Small intestine (tissue), 7 donors: Measurements from ENCODE around the gene FGR. TPM values are rescaled to one million over a fixed set of nuclear protein-coding genes. Genes with fewer than 3 reads are reported as not detected.
"Not testable (repeated sequence)": the region's sequence is repeated elsewhere in the genome, so short reads cannot be mapped to it uniquely, and the experiment has no call there.

Source experiments
- DNase-seq, 2 donors: peaks; one replicate each; pipeline versions ENCODE4 v3.0.0 to v3.0.0-alpha.2; 2013
- FAIRE-seq: peaks from 2 replicates; lab custom pipeline; 2012; peaks lifted over from hg19 to GRCh38; lab: Jason Lieb, UNC
- H3K27ac ChIP-seq, 3 donors: one replicate each; pipeline ENCODE4 v1.5.1; 2013; ENCODE audit warnings: low read length in 2 of 3, mild to moderate bottlenecking in 2 of 3, control low read depth in 1 of 3, inconsistent platforms in 1 of 3, low read depth in 1 of 3, moderate library complexity in 1 of 3
- H3K27me3 ChIP-seq, 3 donors: one replicate each; pipeline ENCODE4 v1.6.1; 2013; ENCODE audit warnings: low read length in 3 of 3, inconsistent platforms in 1 of 3; ENCODE audit not compliant: control insufficient read depth in 3 of 3, insufficient read depth in 3 of 3
- H3K36me3 ChIP-seq, 3 donors: one replicate each; pipeline ENCODE4 v1.6.1; 2013; ENCODE audit warnings: low read length in 3 of 3, inconsistent platforms in 1 of 3, low read depth in 1 of 3, mild to moderate bottlenecking in 1 of 3, moderate library complexity in 1 of 3; ENCODE audit not compliant: control insufficient read depth in 3 of 3, insufficient read depth in 2 of 3
- H3K4me1 ChIP-seq, 3 donors: one replicate each; pipeline ENCODE4 v1.6.1; 2013; ENCODE audit warnings: low read length in 2 of 3, inconsistent platforms in 1 of 3, low read depth in 1 of 3, mild to moderate bottlenecking in 1 of 3, moderate library complexity in 1 of 3; ENCODE audit not compliant: control insufficient read depth in 3 of 3, insufficient read depth in 2 of 3
- H3K4me3 ChIP-seq, 3 donors: one replicate each; pipeline ENCODE4 v1.5.1; 2013; ENCODE audit warnings: low read length in 3 of 3, control low read depth in 1 of 3, inconsistent platforms in 1 of 3, low read depth in 1 of 3, mild to moderate bottlenecking in 1 of 3, moderate library complexity in 1 of 3
- H3K9me3 ChIP-seq, 2 donors: one replicate each; pipeline ENCODE4 v1.6.1; 2013; ENCODE audit warnings: low read depth in 1 of 2, low read length in 1 of 2; ENCODE audit not compliant: control insufficient read depth in 2 of 2, insufficient read depth in 1 of 2
- WGBS, 3 donors: extraction: QIAGEN DNeasy Blood & Tissue Kit; methylation state at CpG; one replicate each; pipeline ENCODE4 v1.1.7; 2013; 5-methylcytosine and 5-hydroxymethylcytosine counted together
- polyA plus RNA-seq, 4 donors: library from polyadenylated mRNA; stranded (reverse) in 3 of 4; unstranded in 1 of 4; fragments of 200-250 nt in 3 of 4; fragments of 120-200 nt in 1 of 4; gene quantifications; one replicate each; pipeline versions ENCODE4 v1.2.1 to v1.2.3, GENCODE V29; 2013
- donor health status: healthy with polysubstance abuse.
- donor health status: control.
- donor health status: control.
- donor health status: Bipolar disorder and iron deficiency.
- donor health status: healthy.

Gene FGR
- polyA plus RNA-seq, 4 donors, result 1.6 to 12.6 (median 1.8) TPM

DNA sequence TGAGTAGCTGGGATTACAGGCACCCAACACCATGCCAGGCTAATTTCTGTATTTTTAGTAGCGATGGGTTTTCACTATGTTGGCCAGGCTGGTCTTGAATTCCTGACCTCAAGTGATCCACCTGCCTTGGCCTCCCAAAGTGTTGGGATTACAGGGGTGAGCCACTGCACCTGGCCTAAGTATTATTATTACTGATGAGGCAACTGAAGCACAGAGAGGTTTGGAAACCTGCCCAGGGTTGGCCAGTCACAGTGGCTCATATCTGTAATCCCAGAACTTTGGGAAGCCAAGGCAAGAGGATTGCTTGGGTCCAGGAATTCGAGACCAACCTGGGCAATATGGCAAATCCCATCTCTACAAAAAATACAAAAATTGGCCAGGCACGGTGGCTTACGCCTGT is 7.3 kb downstream of the FGR start:
- H3K4me1 ChIP-seq, result not testable (repeated sequence)

DNA sequence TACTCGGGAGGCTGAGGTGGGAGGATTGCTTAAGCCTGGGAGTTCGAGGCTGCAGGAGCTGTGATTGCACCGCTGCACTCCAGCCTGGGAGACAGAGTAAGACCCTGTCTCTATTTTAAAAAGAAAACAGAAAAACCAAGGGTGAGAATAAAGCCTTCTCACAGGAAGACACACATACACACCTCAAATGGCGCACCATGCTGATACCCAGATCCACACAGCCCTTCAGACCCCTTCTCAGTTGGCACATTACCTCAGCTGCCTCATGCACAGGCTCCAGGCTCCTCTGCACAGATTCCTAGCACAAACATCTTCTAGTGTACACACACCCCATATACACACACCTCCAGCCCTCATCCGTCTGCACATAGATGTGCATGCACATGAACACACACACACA is 7.9 kb downstream of the FGR start:
- FAIRE-seq (no peak), DNase-seq (no peak)
- no peak overlapping the region for H3K4me3 ChIP-seq
- no peak overlapping the region for H3K27ac ChIP-seq
- H3K9me3 ChIP-seq, result no peaks in the 10 kb centered on the region
- 92 to 95% (median 93%) methylated on average over 5 of the region's 5 CpGs for WGBS, 3 donors
- H3K4me1 ChIP-seq, result peaks cover 0 to 9% (median 0%) of the 10 kb centered on the region in 3 donors
- H3K36me3 ChIP-seq, result no peaks in the 10 kb centered on the region
- H3K27me3 ChIP-seq, result peaks cover 0 to 23% (median 0%) of the 10 kb centered on the region in 3 donors

More for the DNA sequence above, 7.3 kb downstream of the FGR start:
- FAIRE-seq, H3K36me3 ChIP-seq, DNase-seq, H3K27ac ChIP-seq, H3K9me3 ChIP-seq, H3K4me3 ChIP-seq: not testable (repeated sequence)
- H3K27me3 ChIP-seq, result peaks cover 0 to 29% (median 0%) of the 10 kb centered on the region in 3 donors
- 85 to 97% (median 94%) methylated on average over 4 of the region's 4 CpGs for WGBS, 3 donors

GRCh38 chr1:27626031-27626935 is 8.7 kb downstream of the FGR start:
- Histone ChIP-seq H3K4me3 (no peak overlapping the region), H3K9me3 (no peaks in the 10 kb centered on the region), H3K27me3 (peaks cover 0 to 17% (median 0%) of the 10 kb centered on the region in 3 donors), H3K36me3 (no peaks in the 10 kb centered on the region), H3K27ac (no peak overlapping the region), H3K4me1 (peaks cover 0 to 9% (median 0%) of the 10 kb centered on the region in 3 donors)
- WGBS, 3 donors, result 62 to 72% (median 66%) methylated on average over 11 of the region's 11 CpGs
- DNase-seq, result no peak
- no peak for FAIRE-seq

- H3K4me1 ChIP-seq, result peaks cover 0 to 9% (median 0%) of the 10 kb centered on the region in 3 donors
- H3K27ac ChIP-seq, result peak overlapping the region in 1 of 3 donors; percentile 31
- WGBS, 3 donors, result 58 to 68% (median 66%) methylated on average over 7 of the region's 7 CpGs
Observed at GRCh38 chr1:27624467-27625178, 10.4 kb downstream of the FGR start.

DNA sequence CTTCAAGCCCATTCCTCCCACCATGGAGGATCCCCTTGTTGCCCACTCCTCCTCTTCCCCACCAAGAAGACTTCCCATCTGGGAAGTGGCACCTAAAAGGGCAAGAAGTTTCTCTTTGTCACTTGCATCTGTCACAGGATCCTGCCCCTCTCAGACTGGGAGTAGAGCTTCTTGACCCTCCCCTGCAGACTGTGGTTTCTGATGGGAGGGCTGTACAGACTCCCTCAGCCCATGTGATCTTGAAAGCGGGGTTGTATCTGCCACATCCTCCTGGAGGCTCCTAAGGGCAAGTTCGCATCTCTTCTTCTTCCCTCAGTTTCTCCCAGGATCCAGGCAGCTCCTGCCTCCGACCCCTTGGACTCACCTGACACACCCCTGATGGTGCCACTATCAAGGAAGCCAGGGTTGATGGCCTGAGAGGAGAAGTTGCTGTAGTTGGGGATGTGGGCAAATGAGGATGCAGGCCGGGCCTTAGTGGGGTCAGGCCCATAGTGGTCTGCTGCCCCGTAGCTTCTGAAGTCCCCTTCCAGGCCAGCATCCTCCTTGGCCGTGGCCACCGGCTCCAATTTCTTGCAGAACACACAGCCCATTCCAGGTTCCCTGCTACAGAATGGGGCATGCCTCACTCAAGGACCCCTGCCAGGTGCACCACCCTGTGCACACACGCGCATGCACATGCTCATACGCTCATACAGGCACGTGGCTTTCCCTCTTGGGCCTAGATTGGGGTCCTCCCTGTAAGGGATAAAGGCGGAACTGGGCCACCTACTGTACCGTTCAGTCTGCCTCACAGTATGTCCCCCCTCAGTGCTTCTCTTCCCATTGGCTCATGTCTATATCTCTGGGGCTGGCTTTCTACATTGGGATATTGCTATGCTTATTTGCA is 11.4 kb downstream of the FGR start:
- peaks cover 0 to 3% (median 0%) of the 10 kb centered on the region in 3 donors for H3K27me3 ChIP-seq
- WGBS, 3 donors, result 80 to 92% (median 87%) methylated on average over 13 of the region's 13 CpGs
- no peak overlapping the region for H3K4me3 ChIP-seq
- peaks cover 0 to 9% (median 0%) of the 10 kb centered on the region in 3 donors for H3K4me1 ChIP-seq
- FAIRE-seq (no peak), DNase-seq (peak in 1 of 2 donors; percentile 43)
- no peak overlapping the region for H3K27ac ChIP-seq
- no peaks in the 10 kb centered on the region for H3K36me3 ChIP-seq
- H3K9me3 ChIP-seq, result no peaks in the 10 kb centered on the region

More at GRCh38 chr1:27624467-27625178, 10.4 kb downstream of the FGR start:
- DNase-seq (no peak), FAIRE-seq (no peak)
- Histone ChIP-seq H3K36me3 (no peaks in the 10 kb centered on the region), H3K9me3 (no peaks in the 10 kb centered on the region), H3K27me3 (peaks cover 0 to 11% (median 0%) of the 10 kb centered on the region in 3 donors), H3K4me3 (no peak overlapping the region)

DNA sequence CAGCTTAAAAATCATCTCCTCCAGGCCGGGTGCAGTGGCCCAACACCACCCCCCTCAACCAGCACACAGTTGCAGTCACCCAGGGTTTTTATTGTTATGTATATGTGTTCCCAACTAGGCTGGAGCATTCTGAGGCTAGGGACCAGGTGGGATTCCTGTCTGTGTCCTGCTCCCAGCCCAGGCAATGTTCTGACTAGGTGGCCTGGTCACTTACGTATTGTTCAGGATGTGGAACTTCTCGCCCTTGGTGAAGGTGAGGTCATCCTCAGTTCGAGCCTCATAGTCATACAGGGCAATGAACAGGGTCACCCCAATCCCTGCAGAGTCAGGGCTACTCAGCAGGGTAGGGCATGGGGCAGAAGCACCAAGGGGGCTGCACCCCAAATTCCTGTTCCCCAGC is 12.2 kb downstream of the FGR start:
- WGBS, 3 donors, result 70 to 83% (median 80%) methylated on average over 4 of the region's 4 CpGs
- Histone ChIP-seq H3K36me3 (no peaks in the 10 kb centered on the region), H3K4me3 (no peak overlapping the region), H3K27me3 (no peaks in the 10 kb centered on the region), H3K27ac (no peak overlapping the region), H3K9me3 (no peaks in the 10 kb centered on the region), H3K4me1 (peaks cover 0 to 9% (median 0%) of the 10 kb centered on the region in 3 donors)
- no peak for DNase-seq
- no peak for FAIRE-seq

DNA sequence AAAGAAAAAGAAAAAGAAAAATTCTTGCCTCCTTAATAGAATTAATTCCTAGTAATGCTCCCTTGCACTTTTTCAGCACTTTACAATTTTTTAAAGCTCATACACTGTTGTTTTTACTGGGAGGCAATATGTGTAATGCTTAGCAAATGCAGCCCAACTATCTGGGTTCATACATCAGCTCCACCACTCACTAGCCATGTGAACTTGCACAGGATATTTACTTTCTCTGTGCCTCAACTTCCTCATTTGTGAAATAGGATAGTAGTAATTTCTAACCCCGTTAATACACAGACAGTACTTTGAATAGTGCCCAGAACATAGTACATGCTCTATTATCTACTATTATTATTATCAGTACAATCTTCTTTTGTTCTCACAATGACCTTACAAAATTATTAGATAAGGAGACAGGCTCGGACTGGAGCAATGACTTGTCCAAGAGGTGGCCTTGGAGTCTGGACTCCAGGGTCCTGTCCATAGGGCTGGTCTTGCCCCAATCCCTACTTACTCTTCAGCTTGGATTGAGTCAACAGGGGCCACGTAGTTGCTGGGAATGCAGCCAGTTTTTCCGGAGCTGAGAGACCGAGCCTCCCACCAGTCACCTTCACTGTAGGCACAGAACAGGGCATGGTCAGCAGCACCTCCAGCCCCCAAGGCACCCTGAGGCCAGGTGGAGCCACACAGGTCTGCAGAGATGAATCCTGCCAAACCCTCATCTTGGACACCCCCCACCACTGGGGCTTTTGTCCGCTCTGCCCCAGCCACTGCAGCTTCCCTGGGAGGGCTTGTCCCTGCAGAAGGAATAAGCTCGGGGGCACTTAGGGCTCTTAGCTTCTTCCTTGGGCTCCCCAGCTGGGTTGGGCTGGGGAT is 13.7 kb downstream of the FGR start:
- Histone ChIP-seq H3K4me3 (no peak overlapping the region), H3K36me3 (no peaks in the 10 kb centered on the region), H3K27ac (no peak overlapping the region), H3K27me3 (no peaks in the 10 kb centered on the region), H3K4me1 (peaks cover 0 to 5% (median 0%) of the 10 kb centered on the region in 3 donors), H3K9me3 (no peaks in the 10 kb centered on the region)
- DNase-seq (no peak), FAIRE-seq (no peak)
- WGBS, 3 donors, result 29 to 54% (median 47%) methylated on average over 7 of the region's 7 CpGs
